ENCODE measurements around the gene TAGLN.
A peak's percentile ranks its signal among the peaks of the same experiment; 100 is the strongest.

Gene TAGLN

DNA sequence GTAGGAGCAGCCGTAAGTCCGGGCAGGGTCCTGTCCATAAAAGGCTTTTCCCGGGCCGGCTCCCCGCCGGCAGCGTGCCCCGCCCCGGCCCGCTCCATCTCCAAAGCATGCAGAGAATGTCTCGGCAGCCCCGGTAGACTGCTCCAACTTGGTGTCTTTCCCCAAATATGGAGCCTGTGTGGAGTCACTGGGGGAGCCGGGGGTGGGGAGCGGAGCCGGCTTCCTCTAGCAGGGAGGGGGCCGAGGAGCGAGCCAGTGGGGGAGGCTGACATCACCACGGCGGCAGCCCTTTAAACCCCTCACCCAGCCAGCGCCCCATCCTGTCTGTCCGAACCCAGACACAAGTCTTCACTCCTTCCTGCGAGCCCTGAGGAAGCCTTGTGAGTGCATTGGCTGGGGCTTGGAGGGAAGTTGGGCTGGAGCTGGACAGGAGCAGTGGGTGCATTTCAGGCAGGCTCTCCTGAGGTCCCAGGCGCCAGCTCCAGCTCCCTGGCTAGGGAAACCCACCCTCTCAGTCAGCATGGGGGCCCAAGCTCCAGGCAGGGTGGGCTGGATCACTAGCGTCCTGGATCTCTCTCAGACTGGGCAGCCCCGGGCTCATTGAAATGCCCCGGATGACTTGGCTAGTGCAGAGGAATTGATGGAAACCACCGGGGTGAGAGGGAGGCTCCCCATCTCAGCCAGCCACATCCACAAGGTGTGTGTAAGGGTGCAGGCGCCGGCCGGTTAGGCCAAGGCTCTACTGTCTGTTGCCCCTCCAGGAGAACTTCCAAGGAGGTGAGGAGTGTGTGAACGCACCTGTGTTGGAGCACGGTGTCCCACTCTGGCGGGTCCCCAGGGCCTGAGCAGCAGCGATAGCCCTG lies at the start of gene TAGLN:
Gene TAGLN, plus strand, starts transcription at position 318 of the 863 bp plus-strand sequence. CDS start 3,644 bp downstream, outside the sequence.
- peak; percentile 69 for DNase-seq (ENCODE audit: low read depth)

DNA sequence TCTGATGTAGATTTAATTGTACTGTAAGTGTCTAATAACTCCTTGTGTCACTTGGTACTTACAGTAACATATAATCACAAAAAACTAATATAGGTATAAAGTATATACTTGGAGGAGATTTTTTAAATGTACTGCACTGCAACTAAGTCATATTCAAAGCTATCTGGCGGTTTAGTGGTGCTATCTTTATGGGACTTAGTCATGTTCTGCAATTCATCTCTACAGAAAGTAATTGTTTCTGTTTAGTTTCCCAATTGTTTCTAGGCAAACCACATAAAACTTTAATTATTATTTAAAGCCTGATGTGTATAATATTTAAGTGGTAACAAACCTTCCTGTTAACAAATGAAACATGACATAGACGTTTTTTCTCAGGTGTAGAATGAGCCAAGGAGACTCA lies 47.1 kb upstream of the TAGLN start:
- DNase-seq (ENCODE audit: low read depth) = no peak

DNA sequence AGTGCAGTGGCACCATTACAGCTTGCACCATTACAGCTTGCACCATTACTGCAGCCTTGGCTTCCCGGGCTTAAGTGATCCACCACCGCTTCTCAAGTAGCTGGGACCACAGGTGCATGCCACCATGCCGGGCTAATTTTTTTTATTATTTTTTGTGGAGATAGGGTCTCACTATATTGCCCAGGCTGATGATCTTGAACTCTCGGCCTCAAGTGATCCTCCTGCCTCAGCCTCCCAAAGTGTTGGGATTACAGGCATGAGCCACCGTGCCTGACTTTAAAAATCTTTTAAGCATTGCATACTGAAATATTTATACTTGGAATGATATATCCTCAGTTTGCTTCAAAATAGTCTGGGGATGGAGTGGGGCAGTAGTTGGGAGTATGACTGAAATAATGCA lies 44.7 kb upstream of the TAGLN start:
- DNase-seq (ENCODE audit: low read depth) = no peak

DNA sequence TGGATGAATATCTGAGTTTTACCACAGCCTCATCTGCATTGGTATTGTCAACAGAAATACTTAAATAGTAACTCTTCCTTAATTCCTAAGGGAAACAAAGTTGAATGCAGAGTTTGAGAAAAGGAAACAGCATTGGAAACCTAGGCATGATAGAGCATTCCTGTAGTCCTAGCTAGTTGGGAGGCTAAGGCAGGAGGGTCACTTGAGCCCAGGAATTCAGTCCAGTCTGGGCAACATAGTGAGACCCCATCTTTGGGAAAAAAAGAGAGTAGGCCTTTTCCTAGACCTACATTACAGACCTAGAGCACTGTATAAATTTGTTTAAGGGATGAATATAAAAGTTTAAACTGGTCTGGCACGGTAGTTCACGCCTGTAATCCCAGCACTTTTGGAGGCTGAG lies 41.7 kb upstream of the TAGLN start:
- no peak for DNase-seq (ENCODE audit: low read depth)

DNA sequence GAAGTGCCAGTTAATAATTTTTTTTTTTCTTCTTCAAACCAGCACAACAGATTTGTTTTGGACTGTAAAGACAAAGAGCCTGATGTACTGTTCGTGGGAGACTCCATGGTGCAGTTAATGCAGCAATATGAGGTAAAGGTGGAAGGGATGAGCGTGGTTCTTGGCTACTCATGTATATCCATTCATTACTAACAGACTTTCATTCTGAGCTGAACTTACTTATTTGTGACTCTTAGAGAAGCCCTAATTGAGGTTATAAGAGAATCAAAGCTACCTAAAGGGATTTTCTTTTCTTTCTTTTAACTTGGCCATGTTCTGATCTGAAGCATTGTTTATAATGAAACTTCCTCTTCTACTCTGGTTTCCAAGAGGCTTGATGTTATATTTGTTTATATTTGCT lies 39.3 kb upstream of the TAGLN start:
- no peak for DNase-seq (ENCODE audit: low read depth)

DNA sequence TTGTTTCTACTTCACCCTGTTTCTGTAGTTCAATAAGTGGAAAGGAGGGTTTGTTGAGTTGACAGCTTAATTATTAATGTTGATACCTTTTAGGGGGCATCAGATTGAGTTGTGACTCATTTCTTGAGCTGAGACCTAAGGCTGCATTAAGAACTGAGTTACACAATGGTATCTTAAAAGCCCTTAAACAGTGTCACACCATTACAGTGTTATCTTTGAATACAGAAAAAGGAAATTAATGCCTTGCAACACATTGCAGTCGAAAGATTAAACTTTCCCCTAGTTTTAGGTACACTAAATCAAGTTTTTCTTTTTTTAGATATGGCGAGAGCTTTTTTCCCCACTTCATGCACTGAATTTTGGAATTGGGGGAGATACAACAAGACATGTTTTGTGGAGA lies 38.3 kb upstream of the TAGLN start:
- no peak for DNase-seq (ENCODE audit: low read depth)

DNA sequence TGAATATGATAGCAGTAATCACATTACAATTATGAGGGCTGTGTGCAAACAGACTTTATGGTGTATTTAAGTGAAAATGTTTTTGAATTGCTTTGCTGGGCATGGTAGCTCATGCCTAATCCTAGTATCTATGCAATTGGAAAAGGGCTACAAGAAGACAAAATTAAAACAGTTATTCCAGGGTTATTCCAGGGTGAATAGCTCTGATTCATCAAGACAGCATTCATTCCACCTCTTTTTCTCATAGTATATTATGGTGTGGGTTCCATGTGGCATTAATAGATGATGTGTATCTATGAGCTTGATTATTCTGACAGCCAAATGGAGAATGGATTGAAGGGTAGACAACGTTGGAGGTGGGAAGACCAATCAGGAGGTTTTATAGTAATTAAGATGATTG lies 32.7 kb upstream of the TAGLN start:
- DNase-seq (ENCODE audit: low read depth) = no peak

DNA sequence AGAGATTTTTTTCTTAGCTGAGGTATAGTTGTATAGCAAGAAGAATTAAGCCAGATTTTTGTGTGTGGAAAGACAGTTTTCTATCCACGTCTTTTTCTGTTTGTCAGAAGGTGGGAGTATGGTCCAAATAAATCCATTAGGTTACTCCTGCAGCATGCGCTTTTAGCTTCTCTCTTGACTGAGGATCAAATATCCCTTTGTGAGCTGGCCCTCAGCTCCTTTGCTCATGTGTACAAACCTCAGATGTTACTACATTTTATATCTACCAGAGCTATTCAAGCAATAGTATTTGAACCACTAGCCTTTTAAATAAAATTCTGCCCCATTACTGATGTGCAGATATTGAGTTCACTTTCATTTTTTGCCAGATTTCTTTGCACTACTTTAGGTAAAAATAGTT lies 29.4 kb upstream of the TAGLN start:
- DNase-seq (ENCODE audit: low read depth) = no peak

DNA sequence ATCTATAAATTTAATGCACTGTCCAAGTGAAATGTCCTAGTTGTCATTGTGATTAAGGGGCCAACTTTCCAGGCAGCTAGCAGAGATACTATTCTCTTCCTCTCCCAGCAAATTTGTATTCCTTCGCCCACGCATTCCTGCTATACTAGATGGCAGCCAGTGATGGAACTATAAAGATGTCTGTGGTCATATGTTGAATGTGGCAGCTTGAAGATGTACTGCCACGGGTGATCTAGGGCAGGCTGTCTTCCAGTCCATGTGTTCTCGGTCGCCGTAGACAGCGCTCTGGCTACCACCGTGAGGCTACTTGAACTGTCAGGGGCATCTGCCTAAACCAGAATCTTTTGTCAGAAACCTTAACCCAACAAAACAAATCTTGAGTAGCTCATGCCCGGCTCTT lies 29.0 kb upstream of the TAGLN start:
- no peak for DNase-seq (ENCODE audit: low read depth)

DNA sequence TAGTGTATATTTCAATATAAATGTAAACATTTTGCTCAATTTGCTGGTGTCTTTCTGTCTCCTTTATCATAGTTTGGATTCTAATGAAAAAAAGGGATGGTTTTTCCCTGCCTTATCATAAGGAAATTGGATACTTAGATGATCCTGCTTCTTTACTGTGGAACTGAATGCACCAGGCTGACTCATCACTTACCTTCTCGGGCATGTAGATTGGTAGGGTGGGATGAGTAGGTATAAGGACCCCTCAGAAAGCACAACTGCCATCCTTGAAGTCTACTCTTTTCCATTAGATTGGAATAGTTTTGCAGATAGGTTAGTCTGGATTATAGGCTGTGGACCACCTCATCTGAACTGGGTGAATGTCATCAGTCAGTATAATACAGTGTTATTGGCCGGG lies 28.2 kb upstream of the TAGLN start:
- no peak for DNase-seq (ENCODE audit: low read depth)

DNA sequence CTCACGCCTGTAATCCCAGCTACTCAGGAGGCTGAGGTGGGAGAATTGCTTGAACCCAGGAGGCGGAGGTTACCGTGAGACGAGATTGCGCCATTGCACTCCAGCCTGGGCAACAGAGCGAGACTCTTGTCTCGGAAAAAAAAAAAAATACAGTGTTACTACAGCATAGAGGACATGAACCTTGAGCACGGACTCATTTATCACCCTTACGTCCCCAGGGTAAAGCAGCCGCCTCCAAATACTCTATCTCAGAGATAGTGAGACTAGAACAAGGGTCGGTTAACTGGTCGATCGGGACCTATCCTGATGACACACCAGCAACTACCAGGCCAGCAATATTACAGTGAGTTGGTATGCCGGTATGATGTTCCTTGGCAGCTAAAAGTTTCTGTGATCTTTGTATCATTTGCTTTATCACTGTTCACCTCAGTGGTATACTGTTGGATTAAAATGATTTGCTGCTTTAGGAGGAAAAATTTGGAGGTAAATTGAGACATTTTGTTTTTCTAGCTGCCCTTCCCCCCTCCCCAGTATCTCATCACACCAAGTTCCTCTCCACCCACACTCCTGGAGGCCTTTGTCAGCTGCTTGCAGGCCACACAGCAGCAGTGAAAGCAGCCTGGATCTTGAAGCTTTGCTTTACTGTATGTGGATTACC lies 27.6 kb upstream of the TAGLN start:
- peak; percentile 18 for DNase-seq (ENCODE audit: low read depth)

DNA sequence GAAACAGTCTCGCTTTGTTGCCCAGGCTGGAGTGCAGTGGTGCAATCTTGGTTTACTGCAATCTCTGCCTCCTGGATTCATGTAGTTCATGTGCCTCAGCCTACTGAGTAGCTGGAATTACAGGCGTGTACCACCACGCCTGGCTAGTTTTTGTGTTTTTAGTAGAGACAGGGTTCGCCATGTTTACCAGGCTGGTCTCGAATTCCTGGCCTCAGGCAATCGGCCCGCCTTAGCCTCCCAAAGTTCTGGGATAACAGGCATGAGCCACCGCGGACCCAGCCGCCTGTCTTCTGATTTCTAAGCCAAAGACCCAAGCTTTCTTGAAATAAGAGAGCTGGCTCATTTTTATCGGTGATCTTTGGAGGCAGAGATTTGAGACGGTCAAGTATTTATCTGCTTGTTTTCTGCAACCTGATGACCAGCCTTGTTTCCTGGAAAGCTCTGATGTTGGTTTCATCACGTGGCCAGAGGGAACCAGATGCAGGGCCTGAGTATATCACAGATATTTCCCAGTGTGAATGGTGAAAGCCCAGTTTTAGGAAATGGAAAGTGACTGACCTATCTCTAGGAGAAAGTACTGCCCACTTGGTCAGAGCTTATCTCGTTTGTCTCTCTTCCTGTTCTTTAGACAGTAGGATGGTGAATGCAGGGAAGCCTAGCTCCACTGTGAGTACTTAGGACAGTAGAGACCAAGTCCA lies 26.3 kb upstream of the TAGLN start:
- DNase-seq (ENCODE audit: low read depth) = peak; percentile 63

DNA sequence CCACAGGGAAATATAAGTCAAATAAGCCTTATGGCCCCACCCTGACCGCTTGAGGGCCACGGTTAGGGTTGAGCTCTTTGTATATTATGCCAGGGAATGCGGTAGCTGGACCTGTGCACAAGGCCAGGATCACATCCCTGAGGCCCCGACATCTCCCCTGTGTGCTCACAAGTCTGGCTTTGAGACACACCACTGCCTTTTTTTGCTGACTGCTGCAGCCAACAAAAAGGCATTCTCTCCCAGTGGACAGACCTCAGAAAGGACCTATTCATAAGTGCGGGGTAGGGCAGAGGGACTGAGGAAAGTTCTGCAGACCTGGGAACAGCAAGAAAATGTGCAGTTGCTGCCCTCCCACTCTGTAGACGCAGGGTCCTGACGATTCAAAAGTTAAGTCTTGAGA lies 24.1 kb upstream of the TAGLN start:
- DNase-seq (ENCODE audit: low read depth) = no peak

DNA sequence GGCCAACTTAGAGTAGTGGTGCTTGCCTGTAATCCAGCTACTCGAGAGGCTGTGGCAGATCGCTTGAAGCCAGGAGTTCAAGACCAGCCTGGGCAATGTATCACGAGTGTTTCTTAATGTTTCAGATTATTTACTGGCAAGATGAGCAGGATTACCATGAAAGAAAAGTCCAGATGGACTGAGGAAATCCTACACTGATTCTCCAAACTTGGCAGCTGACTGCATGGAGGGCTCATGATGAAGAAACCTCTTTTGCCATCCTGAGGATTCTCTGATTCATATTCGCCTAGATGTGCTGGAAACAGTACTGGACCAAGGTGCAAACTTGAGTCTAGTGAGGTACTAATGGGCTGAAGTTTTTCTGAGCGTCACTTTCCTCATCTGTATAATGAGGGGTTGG lies 23.4 kb upstream of the TAGLN start:
- peak; percentile 80 for DNase-seq (ENCODE audit: low read depth)

DNA sequence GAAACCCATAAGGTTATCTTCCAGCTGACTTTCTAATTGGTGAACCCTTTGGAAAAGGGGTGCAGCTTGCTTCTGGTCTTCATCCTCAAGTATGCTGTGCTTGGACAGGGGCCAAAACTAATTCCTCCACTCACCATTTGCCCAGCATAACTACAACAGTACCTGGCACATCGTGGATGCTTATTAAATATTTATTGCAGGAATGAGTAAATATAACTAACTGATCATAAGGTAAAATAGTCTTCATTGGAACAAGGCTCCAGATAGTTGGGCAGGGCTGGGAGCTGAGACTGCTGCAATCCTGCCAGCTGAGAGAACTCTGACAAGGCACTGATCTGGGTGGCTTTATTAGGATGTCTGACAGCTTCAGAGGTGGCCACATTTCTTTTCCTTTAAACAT lies 23.0 kb upstream of the TAGLN start:
- no peak for DNase-seq (ENCODE audit: low read depth)

DNA sequence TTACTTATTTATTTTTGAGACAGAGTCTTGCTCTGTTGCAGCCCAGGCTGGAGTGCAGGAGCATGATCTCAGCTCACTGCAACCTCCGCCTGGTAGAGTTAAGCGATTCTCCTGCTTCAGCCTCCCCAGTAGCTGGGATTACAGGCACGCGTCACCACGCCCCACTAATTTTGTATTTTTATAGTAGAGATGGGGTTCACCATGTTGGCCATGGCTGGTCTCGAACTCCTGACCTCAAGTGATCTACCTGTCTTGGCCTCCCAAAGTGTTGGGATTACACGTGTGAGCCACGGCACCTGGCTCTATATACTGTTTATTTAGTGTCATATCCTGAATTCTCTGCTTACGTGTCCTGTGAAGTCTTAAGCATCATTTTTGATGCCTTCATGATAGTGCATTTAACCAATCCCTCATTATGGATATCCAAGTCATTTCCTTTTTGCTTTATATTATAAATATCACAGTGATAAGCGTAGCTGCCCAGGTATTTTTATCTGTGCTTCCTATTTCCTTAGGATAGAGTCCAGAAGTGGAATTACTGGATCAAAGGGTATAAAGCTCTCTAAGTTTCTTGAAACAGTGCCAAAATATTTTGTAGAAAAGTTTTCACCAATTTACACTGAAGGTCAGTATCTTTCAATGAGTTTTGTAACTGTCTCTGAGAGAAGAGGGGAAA lies 21.5 kb upstream of the TAGLN start:
- DNase-seq (ENCODE audit: low read depth) = no peak

DNA sequence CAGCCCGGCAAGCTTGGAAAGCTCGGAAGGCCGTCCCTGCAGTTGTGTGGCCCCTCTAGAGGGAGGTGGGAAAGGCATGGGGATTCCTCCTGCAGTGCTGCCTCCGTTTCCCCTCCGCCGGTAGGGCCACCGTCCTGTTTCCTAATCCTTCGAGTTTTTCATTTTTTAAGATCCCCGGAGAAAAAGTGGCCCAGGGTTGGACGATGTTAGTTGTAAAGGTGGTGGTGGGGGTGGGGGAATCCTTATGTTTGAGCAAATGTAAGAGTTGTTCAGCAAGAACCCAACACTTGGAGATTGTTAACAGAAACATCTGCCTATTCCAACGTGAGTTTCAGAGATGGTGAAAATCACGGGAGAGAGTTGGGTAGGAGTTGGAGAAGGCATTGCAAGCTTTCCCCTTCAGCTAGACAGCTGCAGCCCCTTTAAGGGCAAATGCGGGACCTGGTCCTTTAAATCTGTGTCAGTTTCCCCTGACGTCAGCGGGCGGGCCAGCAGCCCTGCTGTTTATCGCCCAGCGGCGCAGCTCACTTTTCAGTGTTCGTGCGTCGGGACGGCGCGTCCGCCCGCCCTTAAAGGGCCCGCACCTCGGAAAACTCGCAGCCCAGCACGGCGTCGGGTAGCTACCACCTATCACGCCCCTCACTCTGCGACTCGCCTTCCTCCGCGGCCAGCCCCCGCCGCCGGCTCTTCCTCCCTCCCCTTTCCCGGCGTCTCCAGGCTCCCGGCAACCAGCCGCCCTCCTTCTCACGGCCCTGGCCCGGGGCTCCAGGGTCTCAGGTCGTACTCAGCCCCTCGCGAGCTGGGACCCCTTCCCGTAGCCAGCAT lies 20.7 kb upstream of the TAGLN start, which contains the start of gene SIDT2:
Gene SIDT2, plus strand, starts transcription at position 534 of the 825 bp plus-strand sequence. CDS start 521 bp downstream, outside the sequence.
- peak; percentile 89 for DNase-seq (ENCODE audit: low read depth)

DNA sequence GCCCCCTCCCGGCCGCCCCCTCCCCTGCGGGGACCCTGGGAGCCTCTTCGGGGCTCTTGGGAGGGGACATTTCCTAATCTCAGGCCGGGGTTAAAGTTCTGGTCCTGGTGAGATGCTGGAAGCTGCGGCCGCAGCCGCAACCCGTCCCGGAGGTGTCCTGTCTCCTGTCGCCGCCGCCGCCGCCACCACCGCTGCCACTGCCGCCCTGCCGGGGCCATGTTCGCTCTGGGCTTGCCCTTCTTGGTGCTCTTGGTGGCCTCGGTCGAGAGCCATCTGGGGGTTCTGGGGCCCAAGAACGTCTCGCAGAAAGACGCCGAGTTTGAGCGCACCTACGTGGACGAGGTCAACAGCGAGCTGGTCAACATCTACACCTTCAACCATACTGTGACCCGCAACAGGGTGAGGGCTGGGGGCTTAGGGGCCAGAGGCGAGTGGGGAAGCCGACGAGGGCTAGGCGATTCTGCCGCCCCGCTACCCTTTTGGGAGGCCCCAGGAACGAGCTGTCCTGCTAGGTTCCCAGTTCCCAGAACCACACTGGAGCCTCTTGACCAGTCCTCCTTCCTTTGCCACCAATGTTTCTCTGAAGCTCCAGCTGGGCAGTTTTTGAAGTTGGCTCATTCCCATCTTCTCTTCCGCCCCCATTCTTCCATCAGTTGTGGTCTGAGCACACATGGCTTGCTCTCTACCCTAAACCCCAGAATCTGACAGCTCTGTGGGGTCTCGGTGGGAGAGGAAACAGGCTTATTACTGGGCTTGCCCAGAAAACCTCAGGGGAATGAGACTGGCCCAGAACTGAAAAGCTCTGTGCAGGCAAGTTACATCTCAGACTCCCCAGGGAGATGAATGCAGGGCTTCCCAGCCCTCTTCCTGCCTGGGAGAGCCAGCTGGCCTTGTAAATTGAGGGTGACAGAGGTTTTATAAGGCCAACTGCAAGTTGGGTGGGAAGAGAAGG lies 19.8 kb upstream of the TAGLN start:
- DNase-seq (ENCODE audit: low read depth) = peak; percentile 46

DNA sequence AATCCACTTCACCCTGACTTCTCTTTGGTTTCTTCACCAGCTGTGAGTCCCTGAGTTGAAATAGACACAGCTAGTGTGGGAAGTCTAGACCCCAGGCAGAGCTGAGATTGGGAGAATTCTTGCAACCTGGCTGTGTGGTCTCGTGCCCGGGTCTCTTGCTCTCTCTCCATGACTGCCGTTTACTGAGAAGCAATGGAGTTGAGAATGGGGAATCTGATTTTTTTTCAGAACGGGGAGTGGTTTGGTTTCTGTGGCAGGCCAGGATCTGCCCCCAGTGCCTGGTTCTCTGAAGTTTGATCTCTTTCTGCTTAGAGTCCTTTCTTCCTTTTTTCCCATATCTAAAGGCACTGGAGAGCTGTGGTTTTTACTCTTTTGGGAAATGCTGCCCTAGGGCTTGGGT lies 19.1 kb upstream of the TAGLN start:
- no peak for DNase-seq (ENCODE audit: low read depth)
